GM19099 (cell line): ENCODE results near the gene FOXL3.

Experiments used
- POLR2A ChIP-seq: IDR thresholded peaks from 3 replicates; pipeline ENCODE4 v1.6.1; 2011; ENCODE audit warnings: low read depth; ENCODE audit not compliant: insufficient read length; ENCODE audit errors: extremely low read depth

FOXL3 gene

GRCh38 chr7:302054-302992 is 12.4 kb downstream of the FOXL3 start:
- no peak for TF ChIP-seq POLR2A

- TF ChIP-seq POLR2A: no peak
These were observed 13.5 kb downstream of the FOXL3 start for GRCh38 chr7:303425-303824.

- TF ChIP-seq POLR2A: no peak
These were observed 14.1 kb downstream of the FOXL3 start for GRCh38 chr7:303884-304573.

- no peak for TF ChIP-seq POLR2A
These were observed 14.8 kb downstream of the FOXL3 start for GRCh38 chr7:304574-305409.

GRCh38 chr7:305410-306151 is 15.6 kb downstream of the FOXL3 start:
- TF ChIP-seq POLR2A: no peak

GRCh38 chr7:307970-308369 is 18.0 kb downstream of the FOXL3 start:
- TF ChIP-seq POLR2A: no peak

GRCh38 chr7:309586-310228 is 19.7 kb downstream of the FOXL3 start:
- TF ChIP-seq POLR2A: no peak

- TF ChIP-seq POLR2A: no peak
These were observed 21.2 kb downstream of the FOXL3 start for GRCh38 chr7:311131-311680.

GRCh38 chr7:311796-312195 is 21.8 kb downstream of the FOXL3 start:
- no peak for TF ChIP-seq POLR2A

GRCh38 chr7:312424-312823 is 22.5 kb downstream of the FOXL3 start:
- no peak for TF ChIP-seq POLR2A

- no peak for TF ChIP-seq POLR2A
These were observed 24.9 kb downstream of the FOXL3 start for GRCh38 chr7:314853-315252.

- TF ChIP-seq POLR2A: no peak
These were observed 25.7 kb downstream of the FOXL3 start for GRCh38 chr7:315516-316265.
